Omental fat pad (tissue), 4 donors: ENCODE measurements around the gene CCDC60. TPM values are rescaled to one million over a fixed set of nuclear protein-coding genes. Genes with fewer than 3 reads are reported as not detected.

Experiments
- ATAC-seq: fragments of 150-250 bp; one replicate; pipeline ENCODE4 v1.9.1; 2016; ENCODE audit warnings: mild to moderate bottlenecking, moderate library complexity; ENCODE audit not compliant: low FRiP score
- DNase-seq: peaks from one replicate; pipeline ENCODE4 v3.0.0-alpha.2; 2019; ENCODE audit warnings: low spot score
- CTCF ChIP-seq, 3 donors: fragments of 450-650 bp; IDR thresholded peaks; one replicate each; pipeline ENCODE4 v1.5.1; 2016 to 2017; ENCODE audit warnings: antibody characterized with exemption in 3 of 3, mild to moderate bottlenecking in 3 of 3, moderate library complexity in 2 of 3
- total RNA-seq, 4 donors: library from RNA; depleted of rRNA; stranded (reverse); fragments of >200 nt; gene quantifications; one replicate each; pipeline ENCODE4 v1.1.0, GENCODE V29; 2016

The CCDC60 gene
- total RNA-seq, 4 donors from 2014 or later: not detected

- DNase-seq (no peak), ATAC-seq (no peak)
- no peak for TF ChIP-seq CTCF (IDR thresholded peaks at IDR 0.05)
Observed at GRCh38 chr12:119302451-119303080, 32.0 kb upstream of the CCDC60 start.

- no peak for DNase-seq
- no peak for ATAC-seq
- no peak for TF ChIP-seq CTCF (IDR thresholded peaks at IDR 0.05)
Observed at GRCh38 chr12:119306593-119306992, 27.9 kb upstream of the CCDC60 start.

- DNase-seq: no peak
- ATAC-seq: no peak
Observed at GRCh38 chr12:119307747-119308146, 26.8 kb upstream of the CCDC60 start.

GRCh38 chr12:119308708-119309456 is 25.6 kb upstream of the CCDC60 start:
- no peak for TF ChIP-seq CTCF (IDR thresholded peaks at IDR 0.05)
- DNase-seq (no peak), ATAC-seq (no peak)

More at GRCh38 chr12:119307747-119308146, 26.8 kb upstream of the CCDC60 start:
- no peak for TF ChIP-seq CTCF (IDR thresholded peaks at IDR 0.05)

GRCh38 chr12:119311878-119312277 is 22.7 kb upstream of the CCDC60 start:
- ATAC-seq (no peak), DNase-seq (no peak)
- no peak for TF ChIP-seq CTCF (IDR thresholded peaks at IDR 0.05)

GRCh38 chr12:119312904-119313303 is 21.6 kb upstream of the CCDC60 start:
- DNase-seq (no peak), ATAC-seq (no peak)
- no peak for TF ChIP-seq CTCF (IDR thresholded peaks at IDR 0.05)

- DNase-seq (no peak), ATAC-seq (no peak)
- TF ChIP-seq CTCF (IDR thresholded peaks at IDR 0.05): no peak
Observed at GRCh38 chr12:119314290-119314689, 20.2 kb upstream of the CCDC60 start.
